OCI-LY3 (cell line): ENCODE data around the gene SYCP1.

ENCODE experiments used
- EZH2phosphoT487 ChIP-seq: fragments of 200-600 bp; shearing (Covaris generic); IDR thresholded peaks from 2 replicates; pipeline ENCODE4 v1.6.1; 2018; ENCODE audit warnings: antibody characterized with exemption, mixed run types, low read depth
- TF ChIP-seq, protein P1 (sequence below): fragments of 200-600, 300-600 bp; sonication (generic); IDR thresholded peaks from 2 replicates; pipeline ENCODE4 v1.5.1; 2014; ENCODE audit warnings: antibody characterized with exemption, low read length, low read depth

DNA sequence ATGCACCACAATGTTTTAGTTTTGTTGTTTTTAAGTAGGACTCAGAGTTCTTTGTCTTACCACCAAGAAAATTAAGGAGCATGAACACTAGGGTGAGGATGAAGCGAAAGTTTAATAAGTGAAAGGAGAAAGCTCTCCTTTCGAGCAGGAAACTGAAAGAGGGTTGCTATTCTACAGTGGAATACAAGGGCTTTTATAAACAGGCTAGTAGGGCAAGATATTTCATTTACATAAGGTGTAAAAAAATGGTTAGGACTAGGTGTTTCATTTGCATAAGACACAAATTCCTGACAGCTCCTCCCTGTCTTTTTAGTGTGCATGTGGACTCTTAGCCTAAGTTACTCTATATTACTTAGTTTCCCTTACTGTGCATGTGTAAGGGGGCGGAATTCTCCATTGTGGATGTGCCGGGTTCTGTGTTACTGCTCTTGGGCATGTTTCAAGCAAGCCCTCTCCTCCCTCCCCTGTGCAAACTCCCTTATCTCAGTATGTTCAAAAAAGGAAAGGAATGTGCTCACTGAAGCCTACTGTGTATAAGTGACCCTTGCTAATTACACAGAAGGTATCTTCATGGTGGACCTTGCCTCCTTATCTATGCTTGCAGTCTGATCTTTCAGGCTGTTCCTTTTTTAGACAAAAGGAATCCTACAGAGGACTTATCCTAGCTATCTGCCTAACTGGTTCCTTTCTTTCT lies 182.3 kb downstream of the SYCP1 start:
- TF ChIP-seq, protein P1, sequence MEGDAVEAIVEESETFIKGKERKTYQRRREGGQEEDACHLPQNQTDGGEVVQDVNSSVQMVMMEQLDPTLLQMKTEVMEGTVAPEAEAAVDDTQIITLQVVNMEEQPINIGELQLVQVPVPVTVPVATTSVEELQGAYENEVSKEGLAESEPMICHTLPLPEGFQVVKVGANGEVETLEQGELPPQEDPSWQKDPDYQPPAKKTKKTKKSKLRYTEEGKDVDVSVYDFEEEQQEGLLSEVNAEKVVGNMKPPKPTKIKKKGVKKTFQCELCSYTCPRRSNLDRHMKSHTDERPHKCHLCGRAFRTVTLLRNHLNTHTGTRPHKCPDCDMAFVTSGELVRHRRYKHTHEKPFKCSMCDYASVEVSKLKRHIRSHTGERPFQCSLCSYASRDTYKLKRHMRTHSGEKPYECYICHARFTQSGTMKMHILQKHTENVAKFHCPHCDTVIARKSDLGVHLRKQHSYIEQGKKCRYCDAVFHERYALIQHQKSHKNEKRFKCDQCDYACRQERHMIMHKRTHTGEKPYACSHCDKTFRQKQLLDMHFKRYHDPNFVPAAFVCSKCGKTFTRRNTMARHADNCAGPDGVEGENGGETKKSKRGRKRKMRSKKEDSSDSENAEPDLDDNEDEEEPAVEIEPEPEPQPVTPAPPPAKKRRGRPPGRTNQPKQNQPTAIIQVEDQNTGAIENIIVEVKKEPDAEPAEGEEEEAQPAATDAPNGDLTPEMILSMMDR = no peak
- TF ChIP-seq EZH2phosphoT487 = no peak
